IMR-90 (cell line): ENCODE results near the gene CHMP1A. TPM values are rescaled to one million over a fixed set of nuclear protein-coding genes. Genes with fewer than 3 reads are reported as not detected.

Experiments used
- ATAC-seq: fragments of 200-7000 bp; cut with Tn5 transposase; 2 replicates; pipeline ENCODE4 v1.9.1; 2020; ENCODE audit warnings: low read depth, mild to moderate bottlenecking, moderate library complexity
- BruUV-seq: library from RNA; stranded (reverse); fragments of 400-500 nt; replicated peaks from 2 replicates; lab custom pipeline; 2021; lab: Mats Ljungman, UMichigan
- CTCF ChIA-PET: fragments of 300-600 bp; formaldehyde crosslinking; extraction: SDS; loops from one replicate; lab custom pipeline; 2021; ENCODE audit warnings: antibody characterized with exemption; lab: Yijun Ruan, JAX
- POLR2A ChIA-PET: fragments of 300-600 bp; sonication (Branson Sonifier 250); formaldehyde crosslinking; loops from one replicate; lab custom pipeline; 2022; ENCODE audit warnings: antibody characterized with exemption; ENCODE audit not compliant: unreplicated experiment; lab: Charles Lee
- DNase-seq: peaks from one replicate; pipeline ENCODE4 v3.0.0; 2013
- H2AFZ ChIP-seq: replicated peaks from 2 replicates; pipeline ENCODE3; 2013; ENCODE audit warnings: low read length, mild to moderate bottlenecking; ENCODE audit not compliant: poor library complexity
- H2AK5ac ChIP-seq: 2 replicates; pipeline ENCODE4 v1.6.1; 2013; ENCODE audit warnings: low read depth, low read length, inconsistent platforms
- H2AK9ac ChIP-seq: replicated peaks from 2 replicates; pipeline ENCODE3; 2013; ENCODE audit warnings: mild to moderate bottlenecking, low read depth, low read length, moderate library complexity; ENCODE audit not compliant: poor library complexity
- H2BK120ac ChIP-seq: 2 replicates; pipeline ENCODE4 v1.6.1; 2013; ENCODE audit warnings: low read depth, low read length, inconsistent platforms
- H2BK15ac ChIP-seq: 3 replicates; pipeline ENCODE4 v1.6.1; 2013; ENCODE audit warnings: low read depth, low read length, inconsistent platforms
- H2BK20ac ChIP-seq: 2 replicates; pipeline ENCODE4 v1.6.1; 2013; ENCODE audit warnings: low read depth, mild to moderate bottlenecking, inconsistent platforms, low read length, moderate library complexity
- H2BK5ac ChIP-seq: 2 replicates; pipeline ENCODE4 v1.6.1; 2013; ENCODE audit warnings: mild to moderate bottlenecking, low read depth, low read length, inconsistent platforms; ENCODE audit not compliant: poor library complexity, severe bottlenecking
- H3K14ac ChIP-seq: replicated peaks from 2 replicates; pipeline ENCODE4 v1.6.1; 2013; ENCODE audit warnings: low read depth, low read length, inconsistent platforms
- H3K18ac ChIP-seq: 2 replicates; pipeline ENCODE4 v1.6.1; 2013; ENCODE audit warnings: low read depth, low read length, control low read depth
- H3K23ac ChIP-seq: 2 replicates; pipeline ENCODE4 v1.6.1; 2013; ENCODE audit warnings: low read depth, low read length, inconsistent platforms
- H3K27ac ChIP-seq: 2 replicates; pipeline ENCODE4 v1.5.1; 2013; ENCODE audit warnings: mild to moderate bottlenecking, control low read depth, low read length; ENCODE audit not compliant: insufficient read depth
- H3K27me3 ChIP-seq: 2 replicates; pipeline ENCODE4 v1.6.1; 2013; ENCODE audit warnings: low read length; ENCODE audit not compliant: control insufficient read depth, insufficient read depth
- H3K36me3 ChIP-seq: 2 replicates; pipeline ENCODE4 v1.6.1; 2013; ENCODE audit warnings: low read length, mixed read lengths; ENCODE audit not compliant: control insufficient read depth, insufficient read depth
- H3K4ac ChIP-seq: 2 replicates; pipeline ENCODE4 v1.6.1; 2013; ENCODE audit warnings: low read depth, low read length, inconsistent platforms
- H3K4me1 ChIP-seq: 2 replicates; pipeline ENCODE4 v1.6.1; 2013; ENCODE audit warnings: low read length, mixed read lengths; ENCODE audit not compliant: control insufficient read depth, insufficient read depth
- H3K4me2 ChIP-seq: 2 replicates; pipeline ENCODE4 v1.6.1; 2013; ENCODE audit warnings: low read depth, mild to moderate bottlenecking, control low read depth, low read length, moderate library complexity
- H3K4me3 ChIP-seq: 2 replicates; pipeline ENCODE4 v1.5.1; 2013; ENCODE audit warnings: low read depth, mild to moderate bottlenecking, control low read depth, low read length, moderate library complexity; ENCODE audit not compliant: insufficient read depth
- H3K56ac ChIP-seq: 2 replicates; pipeline ENCODE4 v1.6.1; 2013; ENCODE audit warnings: low read length, inconsistent platforms; ENCODE audit not compliant: insufficient read depth; ENCODE audit errors: extremely low read depth
- H3K79me1 ChIP-seq, 2 experiments: 2 replicates each; pipeline ENCODE4 v1.6.1; 2013; ENCODE audit warnings: low read length in 2 of 2, inconsistent platforms in 1 of 2, low read depth in 1 of 2
- H3K9ac ChIP-seq: 2 replicates; pipeline ENCODE4 v1.6.1; 2013; ENCODE audit warnings: low read depth, low read length, control low read depth
- H3K9me1 ChIP-seq: 2 replicates; pipeline ENCODE4 v1.6.1; 2013; ENCODE audit warnings: low read length, inconsistent platforms; ENCODE audit not compliant: insufficient read depth
- H3K9me3 ChIP-seq: 2 replicates; pipeline ENCODE4 v1.6.1; 2013; ENCODE audit warnings: low read length; ENCODE audit not compliant: control insufficient read depth, insufficient read depth
- H4K20me1 ChIP-seq: 2 replicates; pipeline ENCODE4 v1.6.1; 2013; ENCODE audit warnings: low read length, inconsistent platforms; ENCODE audit not compliant: insufficient read depth
- H4K5ac ChIP-seq: 2 replicates; pipeline ENCODE4 v1.6.1; 2013; ENCODE audit warnings: mild to moderate bottlenecking, low read depth, low read length, control low read depth
- H4K8ac ChIP-seq, 2 experiments: 2 replicates each; pipeline ENCODE4 v1.6.1; 2013; ENCODE audit warnings: low read depth in 2 of 2, low read length in 2 of 2, control low read depth in 1 of 2, inconsistent platforms in 1 of 2
- H4K91ac ChIP-seq: 2 replicates; pipeline ENCODE4 v1.6.1; 2013; ENCODE audit warnings: low read depth, low read length, inconsistent platforms; ENCODE audit not compliant: insufficient read depth
- BHLHE40 ChIP-seq: fragments of 150-350 bp; IDR thresholded peaks from 2 replicates; pipeline ENCODE4 v1.6.1; 2016; ENCODE audit warnings: mild to moderate bottlenecking, low read depth, low read length
- CEBPB ChIP-seq: IDR thresholded peaks from 2 replicates; pipeline ENCODE4 v1.6.1; 2012; ENCODE audit warnings: low read depth, low read length, improper control_type of control experiment
- CHD1 ChIP-seq: IDR thresholded peaks from 2 replicates; pipeline ENCODE4 v1.6.1; 2012; ENCODE audit warnings: low read depth, low read length, improper control_type of control experiment
- FOS ChIP-seq: fragments of 150-350 bp; IDR thresholded peaks from 2 replicates; pipeline ENCODE4 v1.6.1; 2016; ENCODE audit warnings: low read depth, low read length
- MAFK ChIP-seq: IDR thresholded peaks from 2 replicates; pipeline ENCODE4 v1.6.1; 2012; ENCODE audit warnings: low read depth, low read length, improper control_type of control experiment
- MAZ ChIP-seq: IDR thresholded peaks from 2 replicates; pipeline ENCODE4 v1.6.1; 2012; ENCODE audit warnings: low read depth, mild to moderate bottlenecking, low read length, improper control_type of control experiment, moderate library complexity, borderline replicate concordance
- MXI1 ChIP-seq: IDR thresholded peaks from 2 replicates; pipeline ENCODE4 v1.6.1; 2012; ENCODE audit warnings: low read depth, mild to moderate bottlenecking, low read length, moderate library complexity, borderline replicate concordance
- NFE2L2 ChIP-seq: fragments of 150-350 bp; IDR thresholded peaks from 2 replicates; pipeline ENCODE4 v1.6.1; 2016; ENCODE audit warnings: low read depth, mild to moderate bottlenecking, low read length
- POLR2A ChIP-seq: IDR thresholded peaks from 2 replicates; pipeline ENCODE4 v1.6.1; 2012; ENCODE audit warnings: mild to moderate bottlenecking, low read depth, low read length
- RAD21 ChIP-seq: IDR thresholded peaks from 2 replicates; pipeline ENCODE4 v1.6.1; 2012; ENCODE audit warnings: low read length, improper control_type of control experiment
- RCOR1 ChIP-seq: IDR thresholded peaks from 2 replicates; pipeline ENCODE4 v1.6.1; 2012; ENCODE audit warnings: mild to moderate bottlenecking, low read length, improper control_type of control experiment; ENCODE audit not compliant: insufficient replicate concordance
- RFX5 ChIP-seq: IDR thresholded peaks from 2 replicates; pipeline ENCODE4 v1.8.0; 2012; ENCODE audit warnings: low read depth, mild to moderate bottlenecking, low read length, moderate library complexity
- SMC3 ChIP-seq: fragments of 150-350 bp; IDR thresholded peaks from 2 replicates; pipeline ENCODE4 v1.6.1; 2016; ENCODE audit warnings: low read depth, mild to moderate bottlenecking, antibody characterized with exemption, low read length, moderate library complexity
- WGBS, 2 experiments: methylation state at CpG; one replicate each; pipeline versions ENCODE4 v1.1.5 to v1.1.7; 2013; ENCODE audit warnings: missing lambda C conversion rate in 2 of 2; ENCODE audit not compliant: insufficient read length in 1 of 2; ENCODE audit errors: extremely low coverage in 2 of 2; 5-methylcytosine and 5-hydroxymethylcytosine counted together
- dilution Hi-C: fragments of 300-500 bp; cut with HindIII; formaldehyde crosslinking; loops from one replicate; pipeline ENCODE4 v1.14.3; 2018; ENCODE audit warnings: low sequenced_read_pairs; ENCODE audit not compliant: unreplicated experiment
- in situ Hi-C: fragments of 300-500 bp; cut with MboI; formaldehyde crosslinking; loops from 3 replicates; pipeline ENCODE4 v1.14.3; 2019; ENCODE audit warnings: low sequenced_read_pairs, inconsistent platforms, mixed read lengths
- intact Hi-C: fragments of 100-400 bp; cut with micrococcal nuclease; formaldehyde crosslinking; loops from 2 replicates; pipeline ENCODE4 v1.10.0; 2022
- polyA plus RNA-seq, 3 experiments: library from polyadenylated mRNA; depleted of rRNA; stranded (reverse); fragments of >200 nt; gene quantifications; 2 replicates each; pipeline ENCODE4 v1.2.3, GENCODE V29; 2012; ENCODE audit warnings: low replicate concordance in 1 of 3
- total RNA-seq: library from RNA; depleted of rRNA; stranded (reverse); fragments of >200 nt; gene quantifications from 2 replicates; pipeline ENCODE4 v1.2.3, GENCODE V29; 2012
- TF ChIP-seq, protein P1 (sequence below): fragments of 150-350 bp; IDR thresholded peaks from 2 replicates; pipeline ENCODE4 v1.6.1; 2016; ENCODE audit warnings: low read depth, mild to moderate bottlenecking, low read length, moderate library complexity, borderline replicate concordance
- TF ChIP-seq, protein P2 (sequence below): fragments of 150-350 bp; IDR thresholded peaks from 2 replicates; pipeline ENCODE4 v1.6.1; 2017; ENCODE audit warnings: mild to moderate bottlenecking, antibody characterized with exemption, low read length, low read depth
- TF ChIP-seq, protein P3 (sequence below): conservative IDR thresholded peaks from 2 replicates; pipeline ENCODE4 v1.5.1; 2012; ENCODE audit warnings: mild to moderate bottlenecking, low read depth, low read length, improper control_type of control experiment

CHMP1A gene
- total and polyA plus RNA-seq, 2 of the 4 experiments (the other 2 are of a cell fraction), result 97.3 to 99.8 TPM

DNA sequence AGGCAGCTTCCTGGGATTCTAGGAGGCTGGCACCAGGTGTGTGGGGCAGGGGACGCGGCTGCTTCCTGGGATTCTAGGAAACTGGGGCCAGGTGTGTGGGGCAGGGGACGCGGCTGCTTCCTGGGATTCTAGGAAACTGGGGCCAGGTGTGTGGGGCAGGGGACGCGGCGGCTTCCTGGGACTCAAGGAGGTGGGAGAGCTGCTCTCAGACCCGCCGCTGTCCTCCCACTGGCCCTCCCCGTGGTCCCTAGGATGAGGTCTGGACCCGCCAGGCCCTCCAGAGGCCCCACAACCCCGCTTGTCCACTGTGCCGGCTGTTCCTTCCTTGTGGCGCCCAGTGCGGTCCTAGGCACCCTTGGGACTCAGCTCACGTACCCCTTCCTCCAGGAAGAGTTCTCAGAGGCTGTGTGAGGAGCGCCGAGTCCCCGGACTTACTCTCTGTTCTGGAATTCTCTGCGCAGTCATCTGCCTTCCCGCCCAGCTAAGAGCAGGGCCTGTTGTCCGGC, 43.5 kb downstream of the CHMP1A start:
- H2AK5ac ChIP-seq, result no peak overlapping the region
- no peak overlapping the region for H3K56ac ChIP-seq
- no peak overlapping the region for H4K91ac ChIP-seq
- H3K9me3 ChIP-seq, result no peaks in the 10 kb centered on the region
- CTCF ChIA-PET, result interaction anchor here (1.6 kb wide), 1 partner anchor 12 kb away, joined by 5 read pairs; no protein-coding TSS in a partner anchor
- ATAC-seq, result no peak
- H2BK15ac ChIP-seq, result no peak overlapping the region
- no peak overlapping the region for H3K27ac ChIP-seq
- no TSS peak for BruUV-seq
- no peak overlapping the region for H4K8ac ChIP-seq
- H3K4ac ChIP-seq, result no peak overlapping the region
- in situ Hi-C loops, result no loop called here
- no peak for DNase-seq
- H4K5ac ChIP-seq, result no peak overlapping the region
- H2BK5ac ChIP-seq, result no peak overlapping the region
- H3K79me1 ChIP-seq, result no peaks in the 10 kb centered on the region
- no peak overlapping the region for H3K4me3 ChIP-seq
- H3K9ac ChIP-seq, result no peak overlapping the region
- no peaks in the 10 kb centered on the region for H3K36me3 ChIP-seq
- H3K4me2 ChIP-seq, result no peak overlapping the region
- no peak overlapping the region for H3K14ac ChIP-seq
- TF ChIP-seq CEBPB (no peak), RCOR1 (no peak), FOS (no peak), NFE2L2 (no peak), BHLHE40 (no peak), CHD1 (no peak), SMC3 (no peak), RFX5 (no peak), MAFK (no peak), MAZ (no peak), MXI1 (no peak), POLR2A (no peak), RAD21 (no peak)
- TF ChIP-seq, protein P1, sequence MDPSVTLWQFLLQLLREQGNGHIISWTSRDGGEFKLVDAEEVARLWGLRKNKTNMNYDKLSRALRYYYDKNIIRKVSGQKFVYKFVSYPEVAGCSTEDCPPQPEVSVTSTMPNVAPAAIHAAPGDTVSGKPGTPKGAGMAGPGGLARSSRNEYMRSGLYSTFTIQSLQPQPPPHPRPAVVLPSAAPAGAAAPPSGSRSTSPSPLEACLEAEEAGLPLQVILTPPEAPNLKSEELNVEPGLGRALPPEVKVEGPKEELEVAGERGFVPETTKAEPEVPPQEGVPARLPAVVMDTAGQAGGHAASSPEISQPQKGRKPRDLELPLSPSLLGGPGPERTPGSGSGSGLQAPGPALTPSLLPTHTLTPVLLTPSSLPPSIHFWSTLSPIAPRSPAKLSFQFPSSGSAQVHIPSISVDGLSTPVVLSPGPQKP, result no peak
- TF ChIP-seq, protein P2, sequence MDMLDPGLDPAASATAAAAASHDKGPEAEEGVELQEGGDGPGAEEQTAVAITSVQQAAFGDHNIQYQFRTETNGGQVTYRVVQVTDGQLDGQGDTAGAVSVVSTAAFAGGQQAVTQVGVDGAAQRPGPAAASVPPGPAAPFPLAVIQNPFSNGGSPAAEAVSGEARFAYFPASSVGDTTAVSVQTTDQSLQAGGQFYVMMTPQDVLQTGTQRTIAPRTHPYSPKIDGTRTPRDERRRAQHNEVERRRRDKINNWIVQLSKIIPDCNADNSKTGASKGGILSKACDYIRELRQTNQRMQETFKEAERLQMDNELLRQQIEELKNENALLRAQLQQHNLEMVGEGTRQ, result no peak
- TF ChIP-seq, protein P3, sequence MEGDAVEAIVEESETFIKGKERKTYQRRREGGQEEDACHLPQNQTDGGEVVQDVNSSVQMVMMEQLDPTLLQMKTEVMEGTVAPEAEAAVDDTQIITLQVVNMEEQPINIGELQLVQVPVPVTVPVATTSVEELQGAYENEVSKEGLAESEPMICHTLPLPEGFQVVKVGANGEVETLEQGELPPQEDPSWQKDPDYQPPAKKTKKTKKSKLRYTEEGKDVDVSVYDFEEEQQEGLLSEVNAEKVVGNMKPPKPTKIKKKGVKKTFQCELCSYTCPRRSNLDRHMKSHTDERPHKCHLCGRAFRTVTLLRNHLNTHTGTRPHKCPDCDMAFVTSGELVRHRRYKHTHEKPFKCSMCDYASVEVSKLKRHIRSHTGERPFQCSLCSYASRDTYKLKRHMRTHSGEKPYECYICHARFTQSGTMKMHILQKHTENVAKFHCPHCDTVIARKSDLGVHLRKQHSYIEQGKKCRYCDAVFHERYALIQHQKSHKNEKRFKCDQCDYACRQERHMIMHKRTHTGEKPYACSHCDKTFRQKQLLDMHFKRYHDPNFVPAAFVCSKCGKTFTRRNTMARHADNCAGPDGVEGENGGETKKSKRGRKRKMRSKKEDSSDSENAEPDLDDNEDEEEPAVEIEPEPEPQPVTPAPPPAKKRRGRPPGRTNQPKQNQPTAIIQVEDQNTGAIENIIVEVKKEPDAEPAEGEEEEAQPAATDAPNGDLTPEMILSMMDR, result no peak
- 91% methylated on average over 15 of the region's 22 CpGs; no CpG with 5 or more reads in 1 of the 2 experiments for WGBS, 2 experiments
- H2BK20ac ChIP-seq, result no peak overlapping the region
- H2BK120ac ChIP-seq, result no peak overlapping the region
- H4K20me1 ChIP-seq, result 0 out of 2 replicates have a peak, but pooled peaks cover 1% of the 10 kb centered on the region
- POLR2A ChIA-PET, result no interaction called here
- H2AFZ ChIP-seq, result no peak overlapping the region
- H3K9me1 ChIP-seq, result no peaks in the 10 kb centered on the region
- H3K4me1 ChIP-seq, result no peaks in the 10 kb centered on the region; the same call in 1 of the 2 replicates
- H3K23ac ChIP-seq, result no peak overlapping the region
- dilution Hi-C loops, result no loop called here
- no peak overlapping the region for H3K18ac ChIP-seq
- peaks cover 2% of the 10 kb centered on the region; the same call in 1 of the 2 replicates for H3K27me3 ChIP-seq
- intact Hi-C loops, result no loop called here
- no peak overlapping the region for H2AK9ac ChIP-seq
